ENCODE data around the gene PPP1R3G.

The PPP1R3G gene

DNA sequence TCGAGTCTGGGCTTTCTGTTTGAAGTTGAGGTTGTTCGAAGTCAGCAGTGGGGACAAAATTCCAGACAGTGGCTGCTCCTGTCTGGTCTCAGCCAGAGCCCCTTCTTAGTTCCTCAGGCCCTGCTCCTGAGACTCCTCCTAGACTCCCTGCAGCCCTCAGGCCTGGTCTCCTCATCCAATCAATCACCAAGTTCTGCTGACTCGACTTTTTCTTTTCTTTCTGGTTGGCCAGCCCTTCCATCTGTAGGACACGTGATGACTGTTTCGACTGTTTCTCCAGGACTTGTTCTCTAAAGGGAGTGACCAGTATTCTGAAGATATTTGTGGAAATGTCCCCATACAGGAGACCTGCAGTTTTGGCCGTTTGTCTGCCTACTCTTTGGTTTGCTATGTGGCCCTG lies 19.5 kb downstream of the PPP1R3G start:
- no peak for DNase-seq (ENCODE audit: low read depth)
- TF ChIP-seq CTCF (IDR thresholded peaks at IDR 0.05; ENCODE audit: control insufficient read depth, insufficient read depth, low read depth, low read length, missing control alignments): no peak
- H3K4me3 ChIP-seq (ENCODE audit: control insufficient read depth, low read depth, low read length): no peak overlapping the region

DNA sequence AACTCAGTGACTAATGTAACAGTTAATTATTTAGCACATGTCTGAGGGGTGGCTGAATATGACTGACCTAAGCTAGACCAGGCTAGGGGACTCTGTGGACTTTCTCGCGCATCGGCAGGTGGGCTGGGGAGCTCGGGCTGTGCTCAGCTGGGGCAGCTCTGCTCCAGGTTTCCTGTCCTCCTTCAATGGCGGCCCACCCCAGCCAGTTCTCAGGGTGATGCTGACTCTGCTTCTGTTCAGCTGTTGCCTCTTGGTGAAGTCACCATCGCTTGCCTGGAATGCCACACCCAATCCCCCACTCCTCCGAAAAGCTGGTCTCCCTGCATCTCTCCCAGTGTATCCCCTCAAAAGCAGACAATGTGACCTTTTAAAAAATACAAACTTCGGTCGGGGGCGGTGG lies 20.0 kb downstream of the PPP1R3G start:
- no peak overlapping the region for H3K4me3 ChIP-seq (ENCODE audit: control insufficient read depth, low read depth, low read length)
- TF ChIP-seq CTCF (IDR thresholded peaks at IDR 0.05; ENCODE audit: control insufficient read depth, insufficient read depth, low read depth, low read length, missing control alignments): no peak
- DNase-seq (ENCODE audit: low read depth): no peak

DNA sequence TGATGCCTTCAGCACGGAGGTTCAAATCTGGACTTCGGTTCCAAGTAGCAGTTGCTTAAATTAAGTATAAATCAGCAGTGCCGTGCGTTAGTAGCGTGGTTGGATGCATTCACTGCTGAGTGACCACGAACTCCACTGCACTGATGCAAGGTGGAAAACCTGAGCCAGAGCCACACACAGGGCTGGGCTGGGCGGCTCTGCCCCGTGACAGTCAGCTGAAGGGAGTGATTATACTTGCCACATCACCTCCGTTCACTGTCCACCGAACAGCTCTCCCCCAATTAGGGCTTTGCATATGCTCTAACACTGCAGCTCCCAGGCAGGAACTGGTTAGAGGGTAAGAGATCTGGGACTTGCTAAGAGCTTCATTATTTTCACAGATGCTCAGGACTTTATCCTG lies 22.2 kb downstream of the PPP1R3G start:
- no peak overlapping the region for H3K4me3 ChIP-seq (ENCODE audit: control insufficient read depth, low read depth, low read length)
- no peak for DNase-seq (ENCODE audit: low read depth)
- TF ChIP-seq CTCF (IDR thresholded peaks at IDR 0.05; ENCODE audit: control insufficient read depth, insufficient read depth, low read depth, low read length, missing control alignments): no peak

DNA sequence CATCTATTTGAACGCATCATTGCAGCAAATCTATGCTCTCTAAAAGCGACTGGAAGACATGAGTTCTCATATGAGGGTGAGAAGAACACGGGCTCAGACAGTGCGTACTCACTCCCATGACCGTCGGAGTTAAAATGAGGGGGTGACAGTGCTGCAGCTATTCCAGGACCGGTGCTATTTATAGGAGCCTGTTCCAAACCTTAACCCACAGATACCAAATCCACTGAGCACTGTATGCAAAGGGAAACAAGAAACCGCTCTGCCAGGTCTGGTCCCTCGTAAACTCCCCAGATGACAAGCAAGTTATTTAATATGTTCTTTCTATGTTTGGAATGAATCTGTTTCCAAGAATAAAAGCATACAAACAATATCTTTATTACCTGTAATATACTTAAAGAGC lies 22.9 kb downstream of the PPP1R3G start:
- no peak for DNase-seq (ENCODE audit: low read depth)
- TF ChIP-seq CTCF (IDR thresholded peaks at IDR 0.05; ENCODE audit: control insufficient read depth, insufficient read depth, low read depth, low read length, missing control alignments): no peak
- no peak overlapping the region for H3K4me3 ChIP-seq (ENCODE audit: control insufficient read depth, low read depth, low read length)

DNA sequence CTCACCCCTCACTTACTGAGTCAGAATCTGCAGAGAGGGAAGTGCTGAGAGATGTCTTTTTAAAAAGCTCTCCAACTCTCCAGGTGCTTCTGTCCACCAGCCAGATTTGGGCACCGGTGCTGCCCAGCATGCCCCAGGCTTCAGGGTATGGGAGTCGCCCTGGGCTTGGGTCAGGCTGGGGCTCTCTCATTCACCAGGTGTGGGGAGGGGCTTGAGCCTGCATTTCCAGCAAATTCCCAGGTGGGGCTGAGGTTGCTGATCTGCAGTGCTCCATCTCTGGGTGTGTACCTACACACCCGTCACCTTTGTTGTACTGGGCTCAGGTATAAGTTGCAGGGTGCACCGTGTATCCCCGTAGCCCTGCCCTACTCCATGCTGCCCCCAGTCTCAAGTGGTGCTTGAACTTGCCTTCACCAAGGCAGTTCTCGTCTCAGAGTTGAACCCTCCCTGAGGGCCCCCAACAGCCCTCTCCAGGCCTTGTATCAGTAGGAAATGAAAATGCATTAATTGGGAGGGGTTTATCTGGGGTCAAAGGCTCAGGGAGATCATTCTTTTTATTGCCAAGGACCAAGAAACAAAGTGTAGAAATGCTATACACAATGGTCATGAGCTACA lies 23.5 kb downstream of the PPP1R3G start:
- DNase-seq (ENCODE audit: low read depth): no peak
- TF ChIP-seq CTCF (IDR thresholded peaks at IDR 0.05; ENCODE audit: control insufficient read depth, insufficient read depth, low read depth, low read length, missing control alignments): no peak
- no peak overlapping the region for H3K4me3 ChIP-seq (ENCODE audit: control insufficient read depth, low read depth, low read length)

DNA sequence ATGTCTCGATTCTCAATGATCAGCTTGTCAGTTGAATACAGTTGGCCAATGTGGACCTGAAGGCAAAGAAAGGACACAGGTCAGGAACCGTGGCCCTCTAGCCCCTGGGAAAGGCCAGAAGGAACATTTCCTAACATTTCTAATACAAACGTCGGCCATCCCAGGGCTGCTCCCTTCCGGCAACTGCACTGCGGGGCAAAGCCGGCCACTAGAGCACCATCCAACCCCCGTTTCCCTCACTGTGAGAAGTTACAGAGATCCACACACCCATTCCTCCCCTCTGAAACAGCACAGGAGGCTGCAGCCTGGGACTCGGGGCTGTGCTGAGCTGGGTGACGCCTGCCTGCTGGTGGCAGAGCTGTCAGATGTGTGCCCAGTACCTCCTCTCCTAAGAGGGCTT lies 24.3 kb downstream of the PPP1R3G start:
- DNase-seq (ENCODE audit: low read depth): no peak
- H3K4me3 ChIP-seq (ENCODE audit: control insufficient read depth, low read depth, low read length): no peak overlapping the region
- no peak for TF ChIP-seq CTCF (IDR thresholded peaks at IDR 0.05; ENCODE audit: control insufficient read depth, insufficient read depth, low read depth, low read length, missing control alignments)

DNA sequence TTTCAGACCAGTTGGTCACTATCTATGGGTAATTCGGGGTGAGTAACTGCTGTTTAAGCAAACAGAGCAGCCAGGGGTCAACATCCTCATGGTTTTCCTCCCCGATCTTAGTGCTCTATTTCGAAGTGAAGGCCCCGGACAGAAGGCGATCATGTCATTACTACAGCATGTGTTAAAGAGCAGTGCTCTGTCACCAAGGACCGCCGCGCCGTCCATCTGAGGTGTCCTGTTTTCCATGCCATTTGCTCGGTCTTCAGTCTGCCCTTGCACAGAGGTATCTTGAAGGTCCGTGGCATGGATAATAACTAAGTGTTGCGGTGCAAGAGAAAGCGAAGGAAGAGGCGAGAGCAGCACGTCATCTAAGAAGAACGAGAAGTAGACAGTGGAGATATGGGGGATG lies 25.1 kb downstream of the PPP1R3G start:
- no peak for TF ChIP-seq CTCF (IDR thresholded peaks at IDR 0.05; ENCODE audit: control insufficient read depth, insufficient read depth, low read depth, low read length, missing control alignments)
- no peak overlapping the region for H3K4me3 ChIP-seq (ENCODE audit: control insufficient read depth, low read depth, low read length)
- no peak for DNase-seq (ENCODE audit: low read depth)
